Activated CD4-positive, alpha-beta T cell treated with anti-CD3 and anti-CD28 coated beads, Interleukin-2, amount 10 ng/mL, durations not matched to agents 7 days and 5 days (primary cell): ENCODE data around the gene MEGF8. TPM values are rescaled to one million over a fixed set of nuclear protein-coding genes. Genes with fewer than 3 reads are reported as not detected.

Source experiments
- CTCF ChIA-PET: fragments of 350-600 bp; sonication (Branson Sonifier 250); formaldehyde crosslinking; loops from one replicate; lab custom pipeline; 2021; ENCODE audit warnings: antibody characterized with exemption; lab: Charles Lee
- POLR2A ChIA-PET: fragments of 350-600 bp; sonication (Branson Sonifier 250); formaldehyde crosslinking; loops from one replicate; lab custom pipeline; 2021; ENCODE audit warnings: antibody characterized with exemption; lab: Charles Lee
- DNase-seq: peaks from one replicate; pipeline ENCODE4 v3.0.0-alpha.2; 2020
- H3K27ac Mint-ChIP-seq: one replicate; pipeline ENCODE4 v1.8.0; 2021; ENCODE audit warnings: mild to moderate bottlenecking, moderate library complexity, mixed read lengths
- H3K27me3 Mint-ChIP-seq: one replicate; pipeline ENCODE4 v1.8.0; 2021; ENCODE audit warnings: mixed read lengths
- H3K36me3 Mint-ChIP-seq: one replicate; pipeline ENCODE4 v1.8.0; 2021; ENCODE audit warnings: low read depth, mixed read lengths
- H3K4me1 Mint-ChIP-seq: one replicate; pipeline ENCODE4 v1.8.0; 2021; ENCODE audit warnings: mixed read lengths
- H3K4me3 Mint-ChIP-seq: one replicate; pipeline ENCODE4 v1.8.0; 2021; ENCODE audit warnings: mild to moderate bottlenecking, moderate library complexity, mixed read lengths
- H3K9me3 Mint-ChIP-seq: one replicate; pipeline ENCODE4 v1.8.0; 2021; ENCODE audit warnings: mixed read lengths
- total RNA-seq, 2 experiments: library from RNA; stranded (reverse); gene quantifications; one replicate each; pipeline ENCODE4 v1.2.3, GENCODE V29; 2021

The MEGF8 gene, protein sequence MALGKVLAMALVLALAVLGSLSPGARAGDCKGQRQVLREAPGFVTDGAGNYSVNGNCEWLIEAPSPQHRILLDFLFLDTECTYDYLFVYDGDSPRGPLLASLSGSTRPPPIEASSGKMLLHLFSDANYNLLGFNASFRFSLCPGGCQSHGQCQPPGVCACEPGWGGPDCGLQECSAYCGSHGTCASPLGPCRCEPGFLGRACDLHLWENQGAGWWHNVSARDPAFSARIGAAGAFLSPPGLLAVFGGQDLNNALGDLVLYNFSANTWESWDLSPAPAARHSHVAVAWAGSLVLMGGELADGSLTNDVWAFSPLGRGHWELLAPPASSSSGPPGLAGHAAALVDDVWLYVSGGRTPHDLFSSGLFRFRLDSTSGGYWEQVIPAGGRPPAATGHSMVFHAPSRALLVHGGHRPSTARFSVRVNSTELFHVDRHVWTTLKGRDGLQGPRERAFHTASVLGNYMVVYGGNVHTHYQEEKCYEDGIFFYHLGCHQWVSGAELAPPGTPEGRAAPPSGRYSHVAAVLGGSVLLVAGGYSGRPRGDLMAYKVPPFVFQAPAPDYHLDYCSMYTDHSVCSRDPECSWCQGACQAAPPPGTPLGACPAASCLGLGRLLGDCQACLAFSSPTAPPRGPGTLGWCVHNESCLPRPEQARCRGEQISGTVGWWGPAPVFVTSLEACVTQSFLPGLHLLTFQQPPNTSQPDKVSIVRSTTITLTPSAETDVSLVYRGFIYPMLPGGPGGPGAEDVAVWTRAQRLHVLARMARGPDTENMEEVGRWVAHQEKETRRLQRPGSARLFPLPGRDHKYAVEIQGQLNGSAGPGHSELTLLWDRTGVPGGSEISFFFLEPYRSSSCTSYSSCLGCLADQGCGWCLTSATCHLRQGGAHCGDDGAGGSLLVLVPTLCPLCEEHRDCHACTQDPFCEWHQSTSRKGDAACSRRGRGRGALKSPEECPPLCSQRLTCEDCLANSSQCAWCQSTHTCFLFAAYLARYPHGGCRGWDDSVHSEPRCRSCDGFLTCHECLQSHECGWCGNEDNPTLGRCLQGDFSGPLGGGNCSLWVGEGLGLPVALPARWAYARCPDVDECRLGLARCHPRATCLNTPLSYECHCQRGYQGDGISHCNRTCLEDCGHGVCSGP (N-terminal part only)
- 1 to 10 TPM; 3.3 to 3.7 TPM for total RNA-seq

DNA sequence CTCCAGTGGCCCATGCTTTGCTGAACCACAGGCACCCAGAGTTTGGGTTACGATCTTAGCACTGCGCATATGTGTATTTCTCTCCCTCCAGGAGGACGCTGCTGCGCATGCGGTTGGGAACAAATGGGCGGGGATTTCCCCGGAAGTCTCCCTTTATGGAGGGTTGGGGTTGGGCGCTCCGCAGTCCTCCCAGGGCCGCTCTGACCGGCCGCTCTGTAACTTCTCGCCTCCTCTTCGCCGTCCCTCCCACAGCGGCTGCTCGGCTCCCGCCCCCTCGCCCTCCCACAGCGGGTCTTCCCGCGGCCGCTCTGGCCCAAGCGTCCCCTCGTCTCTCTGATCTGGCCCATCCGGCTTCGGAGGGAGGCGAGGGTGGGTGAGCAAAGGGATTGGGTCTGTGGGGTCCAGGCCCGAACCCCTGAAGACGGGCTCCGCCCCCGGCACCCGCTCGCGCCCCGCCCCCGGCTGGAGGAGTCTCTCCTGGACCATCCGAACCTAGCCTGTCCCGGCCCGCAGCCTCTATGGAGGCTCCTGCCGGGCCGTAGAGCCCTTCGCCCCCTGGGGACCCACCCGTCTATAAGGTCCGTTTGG lies at the start of gene MEGF8:
Gene MEGF8, plus strand, starts transcription at position 328 of the 588 bp plus-strand sequence. CDS start 609 bp downstream, outside the sequence.
- POLR2A ChIA-PET: no interaction called here
- Mint-ChIP-seq H3K4me1 (peaks cover 19% of the 10 kb centered on the region), H3K9me3 (no peaks in the 10 kb centered on the region), H3K27me3 (peaks cover 24% of the 10 kb centered on the region), H3K27ac (peak within 1 kb of the TSS; percentile 84), H3K36me3 (no peaks in the 10 kb centered on the region), H3K4me3 (peak within 1 kb of the TSS; percentile 89)
- DNase-seq: peak; percentile 99
- CTCF ChIA-PET: no interaction called here

DNA sequence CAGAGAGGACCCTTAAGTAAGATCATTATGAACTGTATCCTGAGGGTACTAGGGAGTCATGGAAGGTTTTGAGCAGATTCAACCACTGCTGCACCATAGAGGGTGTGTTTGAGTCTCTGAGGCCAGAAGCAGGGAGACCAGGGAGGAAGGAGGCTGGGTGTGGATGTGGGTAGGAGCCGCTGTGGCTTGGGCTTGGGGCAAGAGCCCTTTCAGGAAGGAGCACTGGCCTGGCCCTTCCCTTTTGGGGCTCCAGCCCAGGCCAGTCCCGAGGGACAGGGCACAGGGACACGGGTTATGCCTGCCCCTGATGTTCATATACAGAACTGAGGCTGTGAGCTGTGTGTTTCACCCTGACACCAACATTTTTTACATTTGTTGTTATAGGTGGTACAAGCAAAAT lies 49.2 kb upstream of the MEGF8 start:
- POLR2A ChIA-PET: interaction anchor here (0.6 kb wide), 1 partner anchor 174 kb away, joined by 12 read pairs; no protein-coding TSS in a partner anchor

DNA sequence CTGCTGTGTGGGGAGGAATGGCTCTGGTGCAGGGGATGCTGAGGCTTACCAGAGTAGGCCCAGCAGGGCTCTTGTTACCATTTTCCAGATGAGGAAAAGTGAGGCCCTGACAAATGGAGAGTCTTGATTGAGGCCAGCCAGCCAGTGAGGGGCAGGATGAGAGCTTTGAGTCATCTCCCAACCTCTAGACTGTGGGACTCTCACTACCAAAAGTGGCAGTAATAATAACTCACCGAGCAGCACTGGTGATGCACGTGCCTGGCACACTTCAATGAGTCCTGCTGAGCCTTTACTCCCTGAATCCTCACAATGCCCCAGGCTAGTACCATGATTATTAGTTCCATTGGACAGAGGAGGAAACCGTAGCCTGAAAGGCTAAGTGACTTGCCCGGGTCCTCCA lies 48.6 kb upstream of the MEGF8 start:
- DNase-seq: no peak
- CTCF ChIA-PET: interaction anchor here (0.6 to 5.0 kb wide), 3 partner anchors 10 to 33 kb away, joined by 3 to 36 read pairs (median 3); partner anchors contain the start of gene GSK3A
- Mint-ChIP-seq H3K4me1 (peaks cover 52% of the 10 kb centered on the region), H3K9me3 (no peaks in the 10 kb centered on the region), H3K27ac (peak overlapping the region; percentile 61), H3K27me3 (no peaks in the 10 kb centered on the region), H3K4me3 (no peak overlapping the region), H3K36me3 (peaks cover 29% of the 10 kb centered on the region)
- POLR2A ChIA-PET: interaction anchor here (0.6 kb wide), 1 partner anchor 174 kb away, joined by 12 read pairs; no protein-coding TSS in a partner anchor

More for the DNA sequence above, 49.2 kb upstream of the MEGF8 start:
- Mint-ChIP-seq H3K4me1 (peaks cover 52% of the 10 kb centered on the region), H3K9me3 (no peaks in the 10 kb centered on the region), H3K4me3 (no peak overlapping the region), H3K36me3 (peaks cover 33% of the 10 kb centered on the region), H3K27me3 (no peaks in the 10 kb centered on the region), H3K27ac (peak overlapping the region; percentile 61)
- no peak for DNase-seq
- CTCF ChIA-PET: interaction anchor here (0.6 to 5.0 kb wide), 3 partner anchors 9 to 32 kb away, joined by 3 to 36 read pairs (median 3); partner anchors contain the start of gene GSK3A

DNA sequence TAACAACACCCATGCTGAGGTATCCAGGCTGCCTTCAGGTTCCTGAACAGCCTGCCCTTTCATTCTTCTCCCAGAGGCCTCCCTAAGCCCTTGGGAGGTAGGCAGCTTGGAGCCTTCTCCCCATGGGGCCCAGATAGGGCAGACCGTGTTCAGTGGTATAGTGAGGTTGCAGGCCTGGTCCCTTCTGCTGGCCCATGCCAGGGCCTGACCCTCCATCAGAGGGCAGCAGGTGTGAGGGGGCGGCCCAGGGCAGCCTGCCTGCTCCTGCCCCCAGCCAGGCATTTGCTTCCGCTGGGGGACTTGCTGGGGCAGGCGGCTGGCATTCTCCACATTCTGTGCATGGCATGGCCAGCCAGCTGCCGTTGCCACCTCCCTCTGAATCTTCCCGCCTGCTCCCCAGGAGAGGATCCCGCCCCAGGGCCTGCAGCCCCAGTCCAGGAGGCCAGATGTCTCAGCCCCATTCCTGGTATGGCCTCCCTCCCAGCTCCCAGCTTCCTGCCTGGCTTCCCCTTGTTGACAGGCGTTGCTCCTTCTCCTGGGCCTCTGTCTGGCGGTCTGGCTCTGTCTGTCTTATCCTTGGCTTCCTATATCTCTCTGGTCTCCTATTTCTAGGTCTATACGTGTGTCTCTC lies 47.5 kb upstream of the MEGF8 start:
- H3K4me3 Mint-ChIP-seq: peak overlapping the region; percentile 86
- H3K4me1 Mint-ChIP-seq: peaks cover 60% of the 10 kb centered on the region
- CTCF ChIA-PET: interaction anchor here (1.0 to 5.0 kb wide), 3 partner anchors 34 to 154 kb away, joined by 3 to 36 read pairs (median 9); partner anchors contain the start of gene GSK3A
- POLR2A ChIA-PET: no interaction called here
- H3K36me3 Mint-ChIP-seq: peaks cover 29% of the 10 kb centered on the region
- no peak for DNase-seq
- no peaks in the 10 kb centered on the region for H3K27me3 Mint-ChIP-seq
- H3K27ac Mint-ChIP-seq: peak overlapping the region; percentile 77
- H3K9me3 Mint-ChIP-seq: no peaks in the 10 kb centered on the region

DNA sequence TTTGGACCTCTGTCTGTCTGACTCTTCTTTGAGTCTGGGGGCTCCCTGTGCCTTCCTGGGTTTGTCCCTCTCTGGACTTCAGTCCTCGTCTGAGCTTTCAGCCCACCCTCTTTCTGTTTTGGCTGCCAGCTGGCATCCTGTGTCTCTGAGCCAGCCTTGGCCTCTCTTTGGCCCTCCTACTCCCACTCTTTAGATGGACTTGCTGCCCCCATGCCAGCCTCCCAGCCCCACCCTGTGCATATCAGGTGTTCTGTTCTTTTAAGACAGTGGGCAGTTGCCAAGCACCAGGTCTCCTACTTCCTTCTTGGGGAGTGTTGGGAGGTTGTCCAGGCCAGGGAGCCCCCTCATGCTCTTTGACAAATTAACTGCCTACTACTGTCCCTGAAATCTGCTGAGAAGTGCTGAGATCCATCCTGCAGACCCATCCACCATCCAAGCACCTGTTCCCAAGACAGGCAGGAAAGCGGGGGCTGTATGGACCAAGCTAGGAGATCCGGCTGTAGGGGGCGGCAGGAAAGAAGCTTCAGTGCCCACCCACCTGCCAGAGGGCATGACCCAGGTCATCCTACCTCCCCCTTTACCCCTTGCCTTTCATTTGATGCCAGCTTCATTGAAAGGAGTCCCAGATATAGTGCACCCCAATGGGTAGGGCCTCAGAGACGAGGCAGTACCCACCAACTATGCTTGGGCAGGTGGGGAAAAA lies 46.8 kb upstream of the MEGF8 start:
- Mint-ChIP-seq H3K9me3 (no peaks in the 10 kb centered on the region), H3K36me3 (peaks cover 24% of the 10 kb centered on the region), H3K27me3 (no peaks in the 10 kb centered on the region), H3K27ac (peak overlapping the region; percentile 94), H3K4me3 (peak overlapping the region; percentile 86), H3K4me1 (peaks cover 60% of the 10 kb centered on the region)
- ChIA-PET POLR2A (no interaction called here), CTCF (interaction anchor here (1.0 to 5.0 kb wide), 12 partner anchors 8 to 155 kb away, joined by 3 to 36 read pairs (median 8); partner anchors contain the start of genes CIC, GSK3A and POU2F2)
- DNase-seq: no peak

DNA sequence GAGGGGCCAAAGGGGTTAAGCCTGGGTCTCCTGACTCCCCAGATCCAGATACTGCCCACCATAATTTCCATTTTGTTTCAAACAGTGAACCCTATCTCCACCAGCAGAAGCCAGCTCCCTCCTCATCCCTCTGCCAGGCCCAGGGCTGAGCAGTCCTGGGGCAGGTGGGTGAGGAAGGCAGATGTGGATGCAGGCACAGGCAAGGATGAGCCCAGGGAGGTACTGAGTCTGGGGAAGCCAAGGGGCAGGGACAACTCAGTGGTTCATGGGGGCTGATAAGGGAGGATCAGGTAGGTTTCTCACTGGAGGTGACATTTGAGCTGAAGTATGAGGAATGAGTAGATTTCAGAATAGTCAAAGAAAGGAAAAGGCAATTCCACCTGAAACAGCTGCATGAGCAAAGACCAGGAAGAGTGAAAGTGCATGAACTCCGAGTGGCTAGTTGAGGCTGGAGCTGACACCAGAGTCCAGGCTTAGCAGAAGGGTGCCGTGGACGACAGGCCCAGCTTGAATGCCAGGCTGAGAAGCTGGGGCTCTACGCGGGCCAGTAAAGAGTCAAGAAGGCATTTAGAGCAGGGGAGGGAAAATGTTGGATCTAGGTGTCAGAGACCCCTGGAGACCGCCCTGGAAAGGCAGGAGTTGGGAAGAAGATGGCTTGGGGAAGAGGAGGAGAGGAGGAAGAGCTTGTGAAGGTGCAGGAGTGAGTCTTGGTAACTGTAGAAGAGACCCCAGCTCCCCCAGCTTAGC lies 46.1 kb upstream of the MEGF8 start:
- POLR2A ChIA-PET: interaction anchor here (0.9 kb wide), 1 partner anchor 9 kb away, joined by 3 read pairs; no protein-coding TSS in a partner anchor
- Mint-ChIP-seq H3K4me1 (peaks cover 60% of the 10 kb centered on the region), H3K36me3 (peaks cover 20% of the 10 kb centered on the region), H3K27ac (peak overlapping the region; percentile 94), H3K9me3 (no peaks in the 10 kb centered on the region), H3K4me3 (peak overlapping the region; percentile 86), H3K27me3 (no peaks in the 10 kb centered on the region)
- CTCF ChIA-PET: interaction anchor here (0.9 to 5.0 kb wide), 19 partner anchors 9 to 155 kb away, joined by 3 to 36 read pairs (median 6); partner anchors contain the start of genes CIC, ERF, GSK3A and POU2F2
- no peak for DNase-seq

DNA sequence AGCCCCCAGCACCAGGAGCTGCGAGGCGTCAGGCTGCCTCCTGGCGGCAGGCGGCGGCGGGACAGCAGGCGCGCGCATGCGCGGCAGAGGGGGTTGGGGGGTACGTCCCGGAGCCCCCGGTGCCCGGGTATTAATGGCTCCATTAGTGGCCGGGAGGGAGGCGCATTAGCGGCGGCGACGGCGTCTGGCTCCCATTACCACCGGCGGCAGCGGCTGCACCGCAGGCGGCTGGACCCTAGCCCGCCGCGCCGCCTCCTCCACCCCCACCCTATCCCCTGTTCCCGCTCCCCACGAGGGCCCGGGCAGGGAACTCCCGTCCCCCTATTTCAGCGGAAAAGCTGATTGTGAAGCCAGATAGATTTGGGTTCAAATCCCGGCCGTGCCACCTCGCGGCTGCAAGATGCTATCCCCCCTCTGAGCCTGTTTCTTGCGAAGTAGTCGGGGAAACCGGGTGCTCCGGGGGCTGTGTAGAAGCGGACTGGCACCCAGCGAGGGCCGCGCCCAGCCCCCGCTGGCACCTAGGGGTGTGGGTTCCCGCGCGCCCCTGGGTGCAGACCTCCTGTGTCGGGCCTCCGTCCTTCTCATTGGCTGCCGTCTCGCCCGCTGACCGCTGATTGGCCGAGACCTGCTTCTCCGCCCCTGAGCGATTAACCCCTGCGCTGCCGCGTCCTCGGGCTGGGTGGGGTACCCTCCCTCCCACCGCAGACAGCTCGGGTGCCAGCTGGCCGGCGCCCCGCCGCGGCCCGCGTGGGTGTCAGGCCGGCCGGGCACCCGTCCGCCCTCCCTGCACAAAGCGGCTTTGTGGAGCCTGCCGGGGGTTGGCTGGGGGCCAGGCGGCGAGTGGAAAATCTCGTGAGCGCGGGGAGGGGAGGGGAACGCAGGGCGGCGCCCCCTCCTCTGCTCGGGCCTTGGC lies 45.3 kb upstream of the MEGF8 start:
- H3K9me3 Mint-ChIP-seq: no peaks in the 10 kb centered on the region
- ChIA-PET CTCF (interaction anchor here (0.6 to 5.0 kb wide), 21 partner anchors 9 to 156 kb away, joined by 3 to 36 read pairs (median 5); partner anchors contain the start of genes CIC, ERF, GSK3A and POU2F2), POLR2A (interaction anchor here (0.9 kb wide), 1 partner anchor 10 kb away, joined by 3 read pairs; no protein-coding TSS in a partner anchor)
- DNase-seq: peak; percentile 92
- peak overlapping the region; percentile 94 for H3K27ac Mint-ChIP-seq
- peaks cover 58% of the 10 kb centered on the region for H3K4me1 Mint-ChIP-seq
- peaks cover 12% of the 10 kb centered on the region for H3K36me3 Mint-ChIP-seq
- peak overlapping the region; percentile 86 for H3K4me3 Mint-ChIP-seq
- no peaks in the 10 kb centered on the region for H3K27me3 Mint-ChIP-seq

DNA sequence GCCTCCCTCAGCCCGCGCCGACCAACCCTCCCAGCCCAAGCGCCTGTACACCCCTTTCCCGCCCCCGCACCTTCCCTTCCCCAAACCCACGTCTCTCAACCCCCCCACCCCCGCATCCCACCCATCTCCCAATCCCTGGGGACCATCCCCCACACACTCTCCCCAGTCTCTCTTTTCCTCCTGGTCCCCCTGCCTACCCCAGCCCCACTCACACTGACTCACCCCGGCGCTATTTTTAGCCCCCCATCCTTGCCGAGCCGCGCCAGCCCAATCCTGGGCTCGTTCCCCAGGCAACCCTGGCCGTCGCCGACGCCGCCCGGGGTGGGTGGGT lies 44.7 kb upstream of the MEGF8 start:
- Mint-ChIP-seq H3K4me3 (peak overlapping the region; percentile 76), H3K27me3 (no peaks in the 10 kb centered on the region), H3K9me3 (no peaks in the 10 kb centered on the region), H3K27ac (no peak overlapping the region), H3K36me3 (peaks cover 10% of the 10 kb centered on the region), H3K4me1 (peaks cover 60% of the 10 kb centered on the region)
- DNase-seq: no peak
- ChIA-PET CTCF (interaction anchor here (0.6 to 5.0 kb wide), 5 partner anchors 10 to 41 kb away, joined by 3 to 36 read pairs (median 10); partner anchors contain the start of genes CIC and GSK3A), POLR2A (no interaction called here)

DNA sequence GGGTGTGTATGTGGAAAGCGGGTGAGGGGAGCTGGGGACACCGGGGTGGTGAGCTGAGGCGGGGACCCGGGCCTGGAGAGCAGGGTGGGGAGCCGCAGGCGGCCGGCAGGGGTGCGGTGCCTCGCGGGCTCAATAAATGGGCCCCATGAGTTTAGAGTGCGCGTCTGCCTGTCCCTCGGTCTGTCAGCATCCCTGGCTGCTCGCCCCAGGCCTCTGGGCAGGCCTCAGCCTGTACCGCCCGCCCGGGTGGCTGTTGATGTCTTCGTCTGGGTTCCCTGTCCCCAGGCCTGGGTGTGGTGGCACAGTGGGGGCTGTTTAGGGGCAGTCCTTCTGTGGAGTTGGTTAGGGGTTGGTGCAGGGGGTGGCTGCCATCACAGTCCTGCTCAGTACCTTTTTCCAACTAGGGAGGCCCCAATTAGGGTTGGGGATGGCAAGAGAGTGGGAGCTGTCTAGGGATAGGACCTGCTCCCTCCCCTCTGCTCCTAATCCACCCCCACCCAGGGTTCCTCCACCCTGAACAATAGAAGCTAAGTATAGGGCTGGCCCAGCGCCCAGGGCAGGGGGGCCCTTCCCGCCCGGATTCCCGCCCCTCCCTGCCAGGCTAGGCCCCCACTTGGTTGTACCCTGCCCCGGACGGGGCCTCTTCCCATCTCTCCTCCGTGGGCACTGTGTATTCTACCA lies 44.1 kb upstream of the MEGF8 start:
- Mint-ChIP-seq H3K27me3 (no peaks in the 10 kb centered on the region), H3K27ac (no peak overlapping the region), H3K9me3 (no peaks in the 10 kb centered on the region), H3K36me3 (peaks cover 12% of the 10 kb centered on the region), H3K4me3 (peak overlapping the region; percentile 76), H3K4me1 (peaks cover 60% of the 10 kb centered on the region)
- ChIA-PET CTCF (interaction anchor here (0.8 to 2.9 kb wide), 3 partner anchors 11 to 38 kb away, joined by 3 to 31 read pairs (median 10); partner anchors contain the start of genes CIC and GSK3A), POLR2A (interaction anchor here (0.6 kb wide), 1 partner anchor 66 kb away, joined by 3 read pairs; no protein-coding TSS in a partner anchor)
- DNase-seq: peak; percentile 29
